ENCODE data around the gene E4F1. TPM values are rescaled to one million over a fixed set of nuclear protein-coding genes. Genes with fewer than 3 reads are reported as not detected.

Gene E4F1
- total and polyA plus RNA-seq, 9 of the 15 experiments (the other 6 are each of a cell fraction or from before 2014, with no cell fraction given) = 0.48 to 94.9 (median 20.4) TPM

GRCh38 chr16:2267913-2268666 lies 44.7 kb downstream of the E4F1 start, which contains the start of gene RNPS1 (continued):
- TF ChIP-seq MNT (conservative IDR thresholded peaks at IDR 0.05) (peak; percentile 92 to 95), ZNF212 (CRISPR knock-in tag; IDR thresholded peaks at IDR 0.05) (no peak), ZNF41 (CRISPR knock-in tag; conservative IDR thresholded peaks at IDR 0.05) (no peak), ZBTB2 (IDR thresholded peaks at IDR 0.05) (peak; percentile 18; the same call in 1 of the 2 replicates), PPARD (CRISPR knock-in tag; IDR thresholded peaks at IDR 0.05) (no peak), ZNF12 (CRISPR knock-in tag; IDR thresholded peaks at IDR 0.05) (no peak), SIX5 (IDR thresholded peaks at IDR 0.05; ENCODE audit: borderline replicate concordance in 1 of 2, insufficient read depth in 1 of 2, low read depth in 1 of 2, low read length in 2 of 2) (peak in 1 of 2 experiments; percentile 29; a peak in 1 of 4 replicates), ZNF695 (CRISPR knock-in tag; IDR thresholded peaks at IDR 0.05) (no peak), ZNF511 (CRISPR knock-in tag; IDR thresholded peaks at IDR 0.05) (peak; percentile 90), FIP1L1 (IDR thresholded peaks at IDR 0.05; ENCODE audit: low read depth, low read length, poor library complexity, severe bottlenecking) (peak; percentile 65), ZNF124 (CRISPR knock-in tag; IDR thresholded peaks at IDR 0.05) (no peak), ZNF143 (CRISPR knock-in tag; IDR thresholded peaks at IDR 0.05) (0 out of 2 replicates have a peak, but pooled peaks have one; percentile 16), POLR2AphosphoS2 (IDR thresholded peaks at IDR 0.05; ENCODE audit: low read length) (peak; percentile 72; the same call in 1 of the 2 replicates), HIVEP1 (CRISPR knock-in tag; IDR thresholded peaks at IDR 0.05) (no peak), KDM4B (IDR thresholded peaks at IDR 0.05; ENCODE audit: borderline replicate concordance in 2 of 2, low read depth in 1 of 2) (peak in 1 of 2 experiments; percentile 80; a peak in 1 of 4 replicates), ZNF311 (CRISPR knock-in tag; IDR thresholded peaks at IDR 0.05) (no peak)
- TF ChIP-seq, protein P1, sequence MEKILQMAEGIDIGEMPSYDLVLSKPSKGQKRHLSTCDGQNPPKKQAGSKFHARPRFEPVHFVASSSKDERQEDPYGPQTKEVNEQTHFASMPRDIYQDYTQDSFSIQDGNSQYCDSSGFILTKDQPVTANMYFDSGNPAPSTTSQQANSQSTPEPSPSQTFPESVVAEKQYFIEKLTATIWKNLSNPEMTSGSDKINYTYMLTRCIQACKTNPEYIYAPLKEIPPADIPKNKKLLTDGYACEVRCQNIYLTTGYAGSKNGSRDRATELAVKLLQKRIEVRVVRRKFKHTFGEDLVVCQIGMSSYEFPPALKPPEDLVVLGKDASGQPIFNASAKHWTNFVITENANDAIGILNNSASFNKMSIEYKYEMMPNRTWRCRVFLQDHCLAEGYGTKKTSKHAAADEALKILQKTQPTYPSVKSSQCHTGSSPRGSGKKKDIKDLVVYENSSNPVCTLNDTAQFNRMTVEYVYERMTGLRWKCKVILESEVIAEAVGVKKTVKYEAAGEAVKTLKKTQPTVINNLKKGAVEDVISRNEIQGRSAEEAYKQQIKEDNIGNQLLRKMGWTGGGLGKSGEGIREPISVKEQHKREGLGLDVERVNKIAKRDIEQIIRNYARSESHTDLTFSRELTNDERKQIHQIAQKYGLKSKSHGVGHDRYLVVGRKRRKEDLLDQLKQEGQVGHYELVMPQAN (IDR thresholded peaks at IDR 0.05; ENCODE audit: borderline replicate concordance) = peak; percentile 91; the same call in 1 of the 2 replicates

All from K562 (cell line).